ENCODE results near the gene ZNF438.

Gene ZNF438

GRCh38 chr10:30917789-30918188, 113.9 kb downstream of the ZNF438 start:
- Histone ChIP-seq H3K27ac (no peak overlapping the region), H3K4me3 (ENCODE audit: low read depth, low read length) (no peak overlapping the region), H3K36me3 (replicated peaks) (no peaks in the 10 kb centered on the region), H3K27me3 (replicated peaks) (no peaks in the 10 kb centered on the region)
- in situ Hi-C loops (cut with HindIII; ENCODE audit: low pct_ligation_motif_present, low sequenced_read_pairs), result no loop called here
- no peak for TF ChIP-seq CTCF (IDR thresholded peaks at IDR 0.05; ENCODE audit: low read depth, low read length, missing control alignments)
- DNase-seq, result no peak

- H3K4me3 ChIP-seq (ENCODE audit: low read depth, low read length), result no peak overlapping the region
- no peak overlapping the region for H3K27ac ChIP-seq
- no peaks in the 10 kb centered on the region for H3K27me3 ChIP-seq (replicated peaks)
- no peaks in the 10 kb centered on the region for H3K36me3 ChIP-seq (replicated peaks)
- in situ Hi-C loops (cut with HindIII; ENCODE audit: low pct_ligation_motif_present, low sequenced_read_pairs), result no loop called here
- no peak for DNase-seq
- TF ChIP-seq CTCF (IDR thresholded peaks at IDR 0.05; ENCODE audit: low read depth, low read length, missing control alignments), result no peak
Measured at GRCh38 chr10:30917067-30917466, 114.6 kb downstream of the ZNF438 start.

- TF ChIP-seq CTCF (IDR thresholded peaks at IDR 0.05; ENCODE audit: low read depth, low read length, missing control alignments), result no peak
- in situ Hi-C loops (cut with HindIII; ENCODE audit: low pct_ligation_motif_present, low sequenced_read_pairs), result no loop called here
- H3K4me3 ChIP-seq (ENCODE audit: low read depth, low read length), result no peak overlapping the region
- DNase-seq, result no peak
- H3K27ac ChIP-seq, result no peak overlapping the region
- no peaks in the 10 kb centered on the region for H3K36me3 ChIP-seq (replicated peaks)
- H3K27me3 ChIP-seq (replicated peaks), result no peaks in the 10 kb centered on the region
Measured at GRCh38 chr10:30915146-30915545, 116.5 kb downstream of the ZNF438 start.

- no peak for TF ChIP-seq CTCF (IDR thresholded peaks at IDR 0.05; ENCODE audit: low read depth, low read length, missing control alignments)
- no peak overlapping the region for H3K27ac ChIP-seq
- no peak overlapping the region for H3K4me3 ChIP-seq (ENCODE audit: low read depth, low read length)
- H3K36me3 ChIP-seq (replicated peaks), result no peaks in the 10 kb centered on the region
- no peak for DNase-seq
- no peaks in the 10 kb centered on the region for H3K27me3 ChIP-seq (replicated peaks)
- in situ Hi-C loops (cut with HindIII; ENCODE audit: low pct_ligation_motif_present, low sequenced_read_pairs), result no loop called here
Measured at GRCh38 chr10:30911303-30911863, 120.3 kb downstream of the ZNF438 start.

GRCh38 chr10:30903397-30904138, 128.1 kb downstream of the ZNF438 start:
- Histone ChIP-seq H3K4me3 (ENCODE audit: low read depth, low read length) (no peak overlapping the region), H3K36me3 (replicated peaks) (no peaks in the 10 kb centered on the region), H3K27ac (no peak overlapping the region), H3K27me3 (replicated peaks) (no peaks in the 10 kb centered on the region)
- no peak for TF ChIP-seq CTCF (IDR thresholded peaks at IDR 0.05; ENCODE audit: low read depth, low read length, missing control alignments)
- no peak for DNase-seq
- in situ Hi-C loops (cut with HindIII; ENCODE audit: low pct_ligation_motif_present, low sequenced_read_pairs), result no loop called here
